ENCODE results near the gene PRMT2. TPM values are rescaled to one million over a fixed set of nuclear protein-coding genes. Genes with fewer than 3 reads are reported as not detected.

Gene PRMT2
- total and polyA plus RNA-seq, 11 donors, result 27.3 to 74.8 (median 53.1) TPM

GRCh38 chr21:46633566-46633965, 1.9 kb upstream of the PRMT2 start:
- Histone ChIP-seq H3K9me3 (no peaks in the 10 kb centered on the region), H3K27ac (peak overlapping the region in 1 of 12 donors; percentile 99), H3K36me3 (peaks cover 0 to 11% (median 6%) of the 10 kb centered on the region in 9 donors), H3K4me3 (no peak overlapping the region), H3K4me1 (peaks cover 0 to 34% (median 29%) of the 10 kb centered on the region in 12 donors), H3K27me3 (no peaks in the 10 kb centered on the region)
- DNase-seq (no peak), ATAC-seq (no peak)
- intact Hi-C loops (cut with DNase I), result no loop called here
- 95 to 98% (median 96%) methylated on average over 5 of the region's 5 CpGs for WGBS, 4 donors
- TF ChIP-seq POLR2A (IDR thresholded peaks at IDR 0.05) (no peak), CTCF (IDR thresholded peaks at IDR 0.05) (no peak)

GRCh38 chr21:46634427-46634826, 1.0 kb upstream of the PRMT2 start:
- WGBS, 4 donors, result 94 to 95% (median 95%) methylated on average over 8 of the region's 8 CpGs
- H3K27ac ChIP-seq, result peak overlapping the region; percentile 90 to 99 (median 98)
- H3K4me1 ChIP-seq, result peaks cover 0 to 42% (median 36%) of the 10 kb centered on the region in 12 donors
- no peaks in the 10 kb centered on the region for H3K27me3 ChIP-seq
- H3K36me3 ChIP-seq, result peaks cover 0 to 13% (median 6%) of the 10 kb centered on the region in 9 donors
- no peaks in the 10 kb centered on the region for H3K9me3 ChIP-seq
- intact Hi-C loops (cut with DNase I), result loop anchor here in 2 of 10 donors (2.0 kb wide), 2 partner anchors 36 to 64 kb away; no protein-coding TSS in a partner anchor
- ATAC-seq (no peak), DNase-seq (no peak)
- peak overlapping the region in 9 of 12 donors; percentile 69 to 99 (median 87) for H3K4me3 ChIP-seq
- TF ChIP-seq POLR2A (IDR thresholded peaks at IDR 0.05) (no peak), CTCF (IDR thresholded peaks at IDR 0.05) (no peak)

- H3K27me3 ChIP-seq, result no peaks in the 10 kb centered on the region
- peak overlapping the region; percentile 90 to 99 (median 98) for H3K27ac ChIP-seq
- ATAC-seq (peak; percentile 39 to 62 (median 55)), DNase-seq (peak in 3 of 5 donors; percentile 65 to 70 (median 69))
- H3K4me1 ChIP-seq, result peaks cover 0 to 48% (median 39%) of the 10 kb centered on the region in 12 donors
- H3K4me3 ChIP-seq, result peak overlapping the region; percentile 25 to 99 (median 84)
- intact Hi-C loops (cut with DNase I), result loop anchor here in 2 of 10 donors (1.0 to 2.0 kb wide), 3 partner anchors 36 to 176 kb away; no protein-coding TSS in a partner anchor
- 1 to 2% (median 2%) methylated on average over 13 to 14 of the region's 14 CpGs for WGBS, 4 donors
- peaks cover 0 to 13% (median 6%) of the 10 kb centered on the region in 9 donors for H3K36me3 ChIP-seq
- no peak for TF ChIP-seq POLR2A (IDR thresholded peaks at IDR 0.05)
- TF ChIP-seq CTCF (IDR thresholded peaks at IDR 0.05), result peak in 9 of 12 donors; percentile 6 to 61 (median 35)
- no peaks in the 10 kb centered on the region for H3K9me3 ChIP-seq
Measured at GRCh38 chr21:46634966-46635323, 529 bp upstream of the PRMT2 start.

- Histone ChIP-seq H3K4me1 (peaks cover 0 to 51% (median 40%) of the 10 kb centered on the region in 12 donors), H3K27me3 (no peaks in the 10 kb centered on the region), H3K9me3 (no peaks in the 10 kb centered on the region), H3K27ac (peak overlapping the region in 11 of 12 donors; percentile 90 to 99 (median 98)), H3K4me3 (peak overlapping the region; percentile 65 to 99 (median 84)), H3K36me3 (peaks cover 0 to 23% (median 10%) of the 10 kb centered on the region in 9 donors)
- intact Hi-C loops (cut with DNase I), result no loop called here
- no peak for DNase-seq
- no peak for ATAC-seq
- TF ChIP-seq CTCF (IDR thresholded peaks at IDR 0.05) (no peak), POLR2A (IDR thresholded peaks at IDR 0.05) (no peak)
- 5 to 7% (median 7%) methylated on average over 8 of the region's 8 CpGs for WGBS, 4 donors
Measured at GRCh38 chr21:46636181-46636512, 673 bp downstream of the PRMT2 start.

Data from heart left ventricle (tissue), 16 donors.